ENCODE results near the gene SOX14. TPM values are rescaled to one million over a fixed set of nuclear protein-coding genes. Genes with fewer than 3 reads are reported as not detected.

Gene SOX14
- total RNA-seq, 1 donor from 2014 or later: not detected

GRCh38 chr3:137767538-137768360, 3.6 kb downstream of the SOX14 start:
- intact Hi-C loops (cut with micrococcal nuclease): loop anchor here (5.0 kb wide), 1 partner anchor 1180 kb away; the partner anchor contains the start of genes FOXL2 and FOXL2NB

GRCh38 chr3:137768361-137769321, 4.5 kb downstream of the SOX14 start:
- intact Hi-C loops (cut with micrococcal nuclease): loop anchor here (5.0 kb wide), 1 partner anchor 1179 kb away; the partner anchor contains the start of genes FOXL2 and FOXL2NB

GRCh38 chr3:137769322-137770065, 5.4 kb downstream of the SOX14 start:
- intact Hi-C loops (cut with micrococcal nuclease): loop anchor here (5.0 kb wide), 1 partner anchor 1178 kb away; the partner anchor contains the start of genes FOXL2 and FOXL2NB

GRCh38 chr3:137770066-137770834, 6.1 kb downstream of the SOX14 start:
- intact Hi-C loops (cut with micrococcal nuclease): no loop called here

- intact Hi-C loops (cut with micrococcal nuclease): no loop called here
Measured at GRCh38 chr3:137770835-137771399, 6.8 kb downstream of the SOX14 start.

GRCh38 chr3:137771401-137772213, 7.5 kb downstream of the SOX14 start:
- intact Hi-C loops (cut with micrococcal nuclease): no loop called here

- intact Hi-C loops (cut with micrococcal nuclease): no loop called here
Measured at GRCh38 chr3:137772214-137772955, 8.3 kb downstream of the SOX14 start.

- intact Hi-C loops (cut with micrococcal nuclease): no loop called here
Measured at GRCh38 chr3:137778941-137779340, 14.8 kb downstream of the SOX14 start.

- intact Hi-C loops (cut with micrococcal nuclease): no loop called here
Measured at GRCh38 chr3:137787529-137787928, 23.4 kb downstream of the SOX14 start.

- intact Hi-C loops (cut with micrococcal nuclease): no loop called here
Measured at GRCh38 chr3:137789236-137789635, 25.1 kb downstream of the SOX14 start.

- intact Hi-C loops (cut with micrococcal nuclease): loop anchor here (10.0 kb wide), 1 partner anchor 668 kb away; no protein-coding TSS in a partner anchor
Measured at GRCh38 chr3:137792626-137793271, 28.6 kb downstream of the SOX14 start.

GRCh38 chr3:137796993-137797392, 32.9 kb downstream of the SOX14 start:
- intact Hi-C loops (cut with micrococcal nuclease): loop anchor here (10.0 kb wide), 1 partner anchor 672 kb away; no protein-coding TSS in a partner anchor

GRCh38 chr3:137803215-137803614, 39.1 kb downstream of the SOX14 start:
- intact Hi-C loops (cut with micrococcal nuclease): no loop called here

GRCh38 chr3:137807998-137808397, 43.9 kb downstream of the SOX14 start:
- intact Hi-C loops (cut with micrococcal nuclease): no loop called here

GRCh38 chr3:137809509-137809908, 45.4 kb downstream of the SOX14 start:
- intact Hi-C loops (cut with micrococcal nuclease): no loop called here

GRCh38 chr3:137812023-137812422, 47.9 kb downstream of the SOX14 start:
- intact Hi-C loops (cut with micrococcal nuclease): no loop called here

- intact Hi-C loops (cut with micrococcal nuclease): no loop called here
Measured at GRCh38 chr3:137815251-137815650, 51.1 kb downstream of the SOX14 start.
